HEK293 (cell line): Measurements from ENCODE around the gene SHISAL1.

ENCODE experiments used
- GLIS2 ChIP-seq: fragments of 450-650 bp; formaldehyde crosslinking; IDR thresholded peaks from 2 replicates; pipeline ENCODE4 v1.5.1; 2016; ENCODE audit warnings: missing biosample characterization, missing genetic modification characterization
- TF ChIP-seq, protein P1 (sequence below): fragments of 450-650 bp; formaldehyde crosslinking; IDR thresholded peaks from 2 replicates; pipeline ENCODE4 v1.5.1; 2016; ENCODE audit warnings: missing biosample characterization, missing genetic modification characterization

DNA sequence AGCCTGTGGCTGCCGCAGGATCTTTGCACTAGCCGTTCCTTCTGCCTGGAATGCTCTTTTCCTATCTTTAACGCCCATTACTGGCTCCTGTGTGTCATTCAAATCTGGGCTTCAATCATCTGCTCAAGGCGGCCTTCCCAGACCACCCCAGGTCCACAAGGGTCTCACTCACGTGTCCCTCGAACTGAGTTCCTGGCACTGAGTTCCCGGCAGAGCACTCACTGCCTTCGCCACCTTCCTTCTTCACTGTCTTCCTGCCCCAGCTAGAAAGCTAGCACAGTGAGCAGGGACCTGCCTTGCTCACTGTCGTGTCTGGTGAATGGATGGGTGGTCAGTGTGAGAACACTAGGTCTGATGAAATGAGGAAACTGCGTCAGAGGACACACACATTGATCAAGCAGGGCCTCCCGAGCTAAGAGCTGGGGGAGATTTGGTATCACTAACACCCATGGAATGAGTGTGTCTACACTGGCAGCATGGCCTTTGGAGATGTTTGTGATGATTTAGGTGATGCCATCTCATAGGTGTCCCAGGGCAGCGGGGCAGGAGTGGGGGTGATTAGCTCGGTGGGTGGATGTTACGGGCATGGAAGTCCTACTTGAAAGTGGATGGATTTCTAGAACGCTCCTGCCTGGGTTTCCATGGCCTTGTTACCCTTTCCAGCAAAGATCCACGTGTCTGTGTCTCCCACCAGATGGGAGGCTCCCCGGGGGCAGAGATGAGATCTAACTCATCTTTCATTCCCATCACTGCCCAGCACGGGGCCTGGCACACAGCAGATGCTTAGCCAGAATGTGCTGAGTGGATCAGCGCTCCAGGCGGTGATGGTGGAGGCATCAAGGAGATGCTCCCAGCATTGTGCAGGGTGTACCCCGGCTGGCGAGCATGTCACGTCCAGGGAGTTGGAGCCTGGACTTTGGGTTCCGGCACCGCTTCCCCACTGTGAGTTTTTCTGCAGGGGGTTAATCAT lies 64.5 kb downstream of the SHISAL1 start:
- TF ChIP-seq, protein P1, sequence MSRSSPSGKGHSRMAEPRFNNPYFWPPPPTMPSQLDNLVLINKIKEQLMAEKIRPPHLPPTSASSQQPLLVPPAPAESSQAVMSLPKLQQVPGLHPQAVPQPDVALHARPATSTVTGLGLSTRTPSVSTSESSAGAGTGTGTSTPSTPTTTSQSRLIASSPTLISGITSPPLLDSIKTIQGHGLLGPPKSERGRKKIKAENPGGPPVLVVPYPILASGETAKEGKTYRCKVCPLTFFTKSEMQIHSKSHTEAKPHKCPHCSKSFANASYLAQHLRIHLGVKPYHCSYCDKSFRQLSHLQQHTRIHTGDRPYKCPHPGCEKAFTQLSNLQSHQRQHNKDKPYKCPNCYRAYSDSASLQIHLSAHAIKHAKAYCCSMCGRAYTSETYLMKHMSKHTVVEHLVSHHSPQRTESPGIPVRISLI (tag by site-specific recombination), result no peak
- no peak for TF ChIP-seq GLIS2 (tag by site-specific recombination)
